ENCODE measurements around the gene SFT2D2.
"Not testable (repeated sequence)": the region's sequence is repeated elsewhere in the genome, so short reads cannot be mapped to it uniquely, and the experiment has no call there.

SFT2D2 gene

GRCh38 chr1:168187177-168187576 lies 38.6 kb upstream of the SFT2D2 start:
- Histone ChIP-seq H3K36me3 (ENCODE audit: control insufficient read depth in 4 of 4, insufficient read depth in 4 of 4, low read length in 3 of 4) (peaks cover 6 to 57% (median 35%) of the 10 kb centered on the region in 4 experiments), H3K4me1 (ENCODE audit: control extremely low read depth in 1 of 4, control insufficient read depth in 4 of 4, insufficient read depth in 4 of 4, low read length in 3 of 4) (no peaks in the 10 kb centered on the region), H3K27me3 (replicated peaks in 2 of 5; ENCODE audit: control insufficient read depth in 4 of 5, insufficient read depth in 5 of 5, low read length in 4 of 5) (no peaks in the 10 kb centered on the region), H3K4me3 (ENCODE audit: control insufficient read depth in 1 of 7, extremely low read depth in 1 of 7, insufficient read depth in 4 of 7, low read depth in 2 of 7, low read length in 6 of 7) (no peak overlapping the region), H3K27ac (ENCODE audit: insufficient read depth in 1 of 2, low read depth in 1 of 2, low read length in 2 of 2, poor library complexity in 1 of 2, severe bottlenecking in 2 of 2) (no peak overlapping the region), H3K9me3 (ENCODE audit: control extremely low read depth in 1 of 5, control insufficient read depth in 4 of 5, insufficient read depth in 2 of 5, low read depth in 1 of 5, low read length in 4 of 5) (no peaks in the 10 kb centered on the region)
- ChIA-PET CTCF (no interaction called here), POLR2A (no interaction called here)
- DNase-seq, result no peak

GRCh38 chr1:168190403-168190802 lies 35.4 kb upstream of the SFT2D2 start:
- ChIA-PET CTCF (no interaction called here), POLR2A (no interaction called here)
- Histone ChIP-seq H3K4me1 (ENCODE audit: control extremely low read depth in 1 of 4, control insufficient read depth in 4 of 4, insufficient read depth in 4 of 4, low read length in 3 of 4) (no peaks in the 10 kb centered on the region), H3K9me3 (ENCODE audit: control extremely low read depth in 1 of 5, control insufficient read depth in 4 of 5, insufficient read depth in 2 of 5, low read depth in 1 of 5, low read length in 4 of 5) (no peaks in the 10 kb centered on the region), H3K27ac (ENCODE audit: insufficient read depth in 1 of 2, low read depth in 1 of 2, low read length in 2 of 2, poor library complexity in 1 of 2, severe bottlenecking in 2 of 2) (no peak overlapping the region), H3K4me3 (ENCODE audit: control insufficient read depth in 1 of 7, extremely low read depth in 1 of 7, insufficient read depth in 4 of 7, low read depth in 2 of 7, low read length in 6 of 7) (no peak overlapping the region), H3K36me3 (ENCODE audit: control insufficient read depth in 4 of 4, insufficient read depth in 4 of 4, low read length in 3 of 4) (peaks cover 8 to 62% (median 32%) of the 10 kb centered on the region in 4 experiments), H3K27me3 (replicated peaks in 2 of 5; ENCODE audit: control insufficient read depth in 4 of 5, insufficient read depth in 5 of 5, low read length in 4 of 5) (no peaks in the 10 kb centered on the region)
- no peak for DNase-seq
- no CpG with 5 or more reads among the region's 2 CpGs for WGBS (ENCODE audit: insufficient coverage)

- no peak for DNase-seq
- WGBS (ENCODE audit: insufficient coverage), result no CpG with 5 or more reads among the region's 4 CpGs
- POLR2A ChIA-PET, result no interaction called here
- Histone ChIP-seq H3K27ac (ENCODE audit: insufficient read depth in 1 of 2, low read depth in 1 of 2, low read length in 2 of 2, poor library complexity in 1 of 2, severe bottlenecking in 2 of 2) (no peak overlapping the region), H3K4me1 (ENCODE audit: control extremely low read depth in 1 of 4, control insufficient read depth in 4 of 4, insufficient read depth in 4 of 4, low read length in 3 of 4) (no peaks in the 10 kb centered on the region), H3K36me3 (ENCODE audit: control insufficient read depth in 4 of 4, insufficient read depth in 4 of 4, low read length in 3 of 4) (peaks cover 12 to 60% (median 33%) of the 10 kb centered on the region in 4 experiments), H3K4me3 (ENCODE audit: control insufficient read depth in 1 of 7, extremely low read depth in 1 of 7, insufficient read depth in 4 of 7, low read depth in 2 of 7, low read length in 6 of 7) (no peak overlapping the region), H3K9me3 (ENCODE audit: control extremely low read depth in 1 of 5, control insufficient read depth in 4 of 5, insufficient read depth in 2 of 5, low read depth in 1 of 5, low read length in 4 of 5) (no peaks in the 10 kb centered on the region), H3K27me3 (replicated peaks in 2 of 5; ENCODE audit: control insufficient read depth in 4 of 5, insufficient read depth in 5 of 5, low read length in 4 of 5) (no peaks in the 10 kb centered on the region)
- CTCF ChIA-PET, result interaction anchor here (0.6 kb wide), 1 partner anchor 225 kb away, joined by 3 read pairs; no protein-coding TSS in a partner anchor
These were observed 30.3 kb upstream of the SFT2D2 start for GRCh38 chr1:168195199-168196135.

GRCh38 chr1:168199056-168199455 lies 26.7 kb upstream of the SFT2D2 start:
- Histone ChIP-seq H3K27me3 (replicated peaks in 2 of 5; ENCODE audit: control insufficient read depth in 4 of 5, insufficient read depth in 5 of 5, low read length in 4 of 5) (no peaks in the 10 kb centered on the region), H3K36me3 (ENCODE audit: control insufficient read depth in 4 of 4, insufficient read depth in 4 of 4, low read length in 3 of 4) (peaks cover 17 to 67% (median 33%) of the 10 kb centered on the region in 4 experiments), H3K27ac (ENCODE audit: insufficient read depth in 1 of 2, low read depth in 1 of 2, low read length in 2 of 2, poor library complexity in 1 of 2, severe bottlenecking in 2 of 2) (no peak overlapping the region), H3K4me3 (ENCODE audit: control insufficient read depth in 1 of 7, extremely low read depth in 1 of 7, insufficient read depth in 4 of 7, low read depth in 2 of 7, low read length in 6 of 7) (no peak overlapping the region), H3K4me1 (ENCODE audit: control extremely low read depth in 1 of 4, control insufficient read depth in 4 of 4, insufficient read depth in 4 of 4, low read length in 3 of 4) (no peaks in the 10 kb centered on the region), H3K9me3 (ENCODE audit: control extremely low read depth in 1 of 5, control insufficient read depth in 4 of 5, insufficient read depth in 2 of 5, low read depth in 1 of 5, low read length in 4 of 5) (no peaks in the 10 kb centered on the region)
- ChIA-PET CTCF (no interaction called here), POLR2A (no interaction called here)
- no CpG with 5 or more reads among the region's 3 CpGs for WGBS (ENCODE audit: insufficient coverage)
- no peak for DNase-seq

DNA sequence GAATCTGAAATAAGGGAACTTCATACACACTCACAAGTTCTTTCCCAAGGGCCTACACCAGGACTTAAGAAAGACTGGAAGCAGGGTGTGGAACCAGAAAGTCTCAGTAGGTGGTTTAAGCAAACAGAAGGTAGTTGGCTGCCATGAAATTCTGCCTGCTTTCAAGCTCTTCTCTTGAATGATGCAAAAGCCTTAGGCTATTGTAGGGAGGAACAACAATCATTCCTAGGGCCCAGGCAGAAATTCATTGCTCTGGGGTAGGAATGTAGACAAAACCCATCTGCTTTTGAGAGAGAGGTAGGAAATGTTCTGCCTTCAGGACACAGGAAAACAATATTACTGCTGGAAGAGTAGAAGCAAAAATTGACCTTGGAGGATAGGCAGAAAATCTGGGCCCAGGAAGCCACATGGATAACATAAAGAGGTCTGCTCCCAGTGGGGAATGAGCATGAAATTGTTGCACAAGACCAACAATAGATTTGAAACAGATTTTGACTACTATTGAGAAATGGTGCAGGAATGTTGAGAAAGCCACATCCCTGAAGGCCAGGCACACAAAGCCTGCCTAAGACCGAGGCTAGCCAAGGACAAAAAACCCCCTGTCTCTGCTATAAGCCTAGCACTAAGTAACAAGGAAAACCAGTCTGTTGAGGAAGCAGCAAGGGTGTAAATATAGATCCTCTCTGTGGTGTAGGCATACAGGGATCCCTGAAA lies 22.7 kb upstream of the SFT2D2 start:
- no peak for DNase-seq

DNA sequence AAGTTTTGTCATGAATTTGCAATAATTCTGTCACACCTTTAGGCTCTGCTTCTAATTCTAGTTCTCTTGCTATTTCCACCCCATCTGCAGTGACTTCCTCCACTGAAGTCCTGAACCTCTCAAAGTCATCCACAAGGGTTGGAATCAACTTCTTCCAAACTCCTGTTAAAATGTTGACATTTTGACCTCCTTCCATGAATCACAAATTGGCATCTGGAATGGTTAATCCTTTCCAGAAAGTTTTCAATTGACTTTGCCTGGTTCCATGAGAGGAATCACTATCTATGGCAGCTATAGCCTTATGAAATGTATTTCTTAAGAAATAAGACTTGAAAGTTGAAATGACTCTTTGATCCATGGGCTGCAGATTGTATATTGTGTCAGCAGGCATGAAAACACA lies 19.7 kb upstream of the SFT2D2 start:
- H3K9me3 ChIP-seq (ENCODE audit: control extremely low read depth in 1 of 5, control insufficient read depth in 4 of 5, insufficient read depth in 2 of 5, low read depth in 1 of 5, low read length in 4 of 5), result peaks cover 0 to 14% (median 3%) of the 10 kb centered on the region in 5 experiments
- H3K4me1 ChIP-seq (ENCODE audit: control extremely low read depth in 1 of 4, control insufficient read depth in 4 of 4, insufficient read depth in 4 of 4, low read length in 3 of 4), result no peaks in the 10 kb centered on the region
- CTCF ChIA-PET, result no interaction called here
- no peaks in the 10 kb centered on the region for H3K27me3 ChIP-seq (replicated peaks in 2 of 5; ENCODE audit: control insufficient read depth in 4 of 5, insufficient read depth in 5 of 5, low read length in 4 of 5)
- no peak overlapping the region for H3K4me3 ChIP-seq (ENCODE audit: control insufficient read depth in 1 of 7, extremely low read depth in 1 of 7, insufficient read depth in 4 of 7, low read depth in 2 of 7, low read length in 6 of 7)
- H3K36me3 ChIP-seq (ENCODE audit: control insufficient read depth in 4 of 4, insufficient read depth in 4 of 4, low read length in 3 of 4), result peaks cover 0 to 18% (median 11%) of the 10 kb centered on the region in 4 experiments
- POLR2A ChIA-PET, result interaction anchor here (0.6 kb wide), 1 partner anchor 403 kb away, joined by 6 read pairs; no protein-coding TSS in a partner anchor
- H3K27ac ChIP-seq (ENCODE audit: insufficient read depth in 1 of 2, low read depth in 1 of 2, low read length in 2 of 2, poor library complexity in 1 of 2, severe bottlenecking in 2 of 2), result no peak overlapping the region
- DNase-seq, result no peak

More for the DNA sequence above, 22.7 kb upstream of the SFT2D2 start:
- no peak overlapping the region for H3K27ac ChIP-seq (ENCODE audit: insufficient read depth in 1 of 2, low read depth in 1 of 2, low read length in 2 of 2, poor library complexity in 1 of 2, severe bottlenecking in 2 of 2)
- H3K36me3 ChIP-seq (ENCODE audit: control insufficient read depth in 4 of 4, insufficient read depth in 4 of 4, low read length in 3 of 4), result peaks cover 8 to 42% (median 25%) of the 10 kb centered on the region in 4 experiments
- CTCF ChIA-PET, result no interaction called here
- H3K4me3 ChIP-seq (ENCODE audit: control insufficient read depth in 1 of 7, extremely low read depth in 1 of 7, insufficient read depth in 4 of 7, low read depth in 2 of 7, low read length in 6 of 7), result no peak overlapping the region
- H3K27me3 ChIP-seq (replicated peaks in 2 of 5; ENCODE audit: control insufficient read depth in 4 of 5, insufficient read depth in 5 of 5, low read length in 4 of 5), result no peaks in the 10 kb centered on the region
- WGBS (ENCODE audit: insufficient coverage), result 80% methylated on average over 1 of the region's 1 CpG
- H3K4me1 ChIP-seq (ENCODE audit: control extremely low read depth in 1 of 4, control insufficient read depth in 4 of 4, insufficient read depth in 4 of 4, low read length in 3 of 4), result no peaks in the 10 kb centered on the region
- POLR2A ChIA-PET, result no interaction called here
- peaks cover 0 to 9% (median 3%) of the 10 kb centered on the region in 5 experiments for H3K9me3 ChIP-seq (ENCODE audit: control extremely low read depth in 1 of 5, control insufficient read depth in 4 of 5, insufficient read depth in 2 of 5, low read depth in 1 of 5, low read length in 4 of 5)

DNA sequence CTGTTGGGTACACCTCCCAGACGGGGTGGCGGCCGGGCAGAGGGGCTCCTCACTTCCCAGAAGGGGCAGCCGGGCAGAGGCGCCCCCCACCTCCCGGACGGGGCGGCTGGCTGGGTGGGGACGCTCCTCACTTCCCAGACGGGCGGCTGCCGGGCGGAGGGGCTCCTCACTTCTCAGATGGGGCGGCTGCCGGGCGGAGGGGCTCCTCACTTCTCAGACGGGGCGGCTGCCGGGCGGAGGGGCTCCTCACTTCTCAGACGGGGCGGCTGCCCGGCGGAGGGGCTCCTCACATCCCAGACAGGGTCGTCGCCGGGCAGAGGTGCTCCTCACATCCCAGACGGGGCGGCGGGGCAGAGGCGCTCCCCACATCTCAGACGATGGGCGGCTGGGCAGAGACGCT lies 18.1 kb upstream of the SFT2D2 start:
- POLR2A ChIA-PET; H3K27me3 ChIP-seq (replicated peaks in 2 of 5; ENCODE audit: control insufficient read depth in 4 of 5, insufficient read depth in 5 of 5, low read length in 4 of 5); DNase-seq; H3K27ac ChIP-seq (ENCODE audit: insufficient read depth in 1 of 2, low read depth in 1 of 2, low read length in 2 of 2, poor library complexity in 1 of 2, severe bottlenecking in 2 of 2); H3K4me1 ChIP-seq (ENCODE audit: control extremely low read depth in 1 of 4, control insufficient read depth in 4 of 4, insufficient read depth in 4 of 4, low read length in 3 of 4); H3K4me3 ChIP-seq (ENCODE audit: control insufficient read depth in 1 of 7, extremely low read depth in 1 of 7, insufficient read depth in 4 of 7, low read depth in 2 of 7, low read length in 6 of 7); CTCF ChIA-PET: not testable (repeated sequence)
- 91% methylated on average over 11 of the region's 34 CpGs for WGBS (ENCODE audit: insufficient coverage)
- peaks cover 0 to 19% (median 3%) of the 10 kb centered on the region in 5 experiments for H3K9me3 ChIP-seq (ENCODE audit: control extremely low read depth in 1 of 5, control insufficient read depth in 4 of 5, insufficient read depth in 2 of 5, low read depth in 1 of 5, low read length in 4 of 5)
- H3K36me3 ChIP-seq (ENCODE audit: control insufficient read depth in 4 of 4, insufficient read depth in 4 of 4, low read length in 3 of 4), result peaks cover 0 to 11% (median 7%) of the 10 kb centered on the region in 4 experiments

Measured in common myeloid progenitor, CD34-positive (primary cell).